Measurements from ENCODE around the gene NTF3.

DNA sequence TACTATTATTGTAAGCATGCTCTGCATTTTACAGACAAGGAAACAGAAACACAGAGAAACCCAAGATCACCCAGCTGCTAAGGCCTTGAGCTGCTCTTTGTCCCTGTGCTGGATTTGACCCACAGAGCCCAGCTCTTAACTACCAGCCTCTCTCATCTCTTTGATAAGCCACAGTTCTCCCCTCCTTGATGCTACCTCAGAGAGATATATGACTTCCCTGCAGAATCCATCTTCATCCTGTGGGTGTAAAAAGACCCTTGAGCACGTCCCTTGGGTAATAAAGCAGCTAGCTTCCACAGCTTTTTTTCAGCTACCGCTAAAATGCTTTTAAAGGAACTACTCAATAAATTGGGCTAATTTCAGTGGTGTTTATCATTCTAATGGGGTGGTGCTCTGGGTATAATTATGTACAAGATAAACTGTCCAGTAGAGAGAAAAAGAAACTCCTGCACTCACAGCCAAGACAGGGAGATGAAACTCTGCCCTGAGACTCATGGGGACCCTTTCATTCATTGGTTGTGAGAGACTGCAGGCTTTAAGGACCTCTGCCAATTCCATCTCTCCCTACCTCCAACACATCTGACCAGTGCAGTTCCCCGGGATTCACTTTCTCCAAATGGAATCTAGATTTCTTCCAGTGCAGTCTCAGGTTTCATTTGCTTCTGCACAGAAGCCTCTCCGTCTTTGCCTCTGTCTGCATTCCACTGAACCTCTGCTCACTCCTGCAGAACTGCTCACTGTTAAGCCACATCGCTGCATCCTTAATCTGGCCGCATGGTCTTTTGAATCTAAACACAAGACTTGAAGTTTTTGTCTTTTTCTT lies 24.7 kb upstream of the NTF3 start:
- no peak for TF ChIP-seq SP1 (IDR thresholded peaks at IDR 0.05; ENCODE audit: low read depth)
- TF ChIP-seq CEBPB (IDR thresholded peaks at IDR 0.05; ENCODE audit: low read depth): no peak
- TF ChIP-seq, protein P1, sequence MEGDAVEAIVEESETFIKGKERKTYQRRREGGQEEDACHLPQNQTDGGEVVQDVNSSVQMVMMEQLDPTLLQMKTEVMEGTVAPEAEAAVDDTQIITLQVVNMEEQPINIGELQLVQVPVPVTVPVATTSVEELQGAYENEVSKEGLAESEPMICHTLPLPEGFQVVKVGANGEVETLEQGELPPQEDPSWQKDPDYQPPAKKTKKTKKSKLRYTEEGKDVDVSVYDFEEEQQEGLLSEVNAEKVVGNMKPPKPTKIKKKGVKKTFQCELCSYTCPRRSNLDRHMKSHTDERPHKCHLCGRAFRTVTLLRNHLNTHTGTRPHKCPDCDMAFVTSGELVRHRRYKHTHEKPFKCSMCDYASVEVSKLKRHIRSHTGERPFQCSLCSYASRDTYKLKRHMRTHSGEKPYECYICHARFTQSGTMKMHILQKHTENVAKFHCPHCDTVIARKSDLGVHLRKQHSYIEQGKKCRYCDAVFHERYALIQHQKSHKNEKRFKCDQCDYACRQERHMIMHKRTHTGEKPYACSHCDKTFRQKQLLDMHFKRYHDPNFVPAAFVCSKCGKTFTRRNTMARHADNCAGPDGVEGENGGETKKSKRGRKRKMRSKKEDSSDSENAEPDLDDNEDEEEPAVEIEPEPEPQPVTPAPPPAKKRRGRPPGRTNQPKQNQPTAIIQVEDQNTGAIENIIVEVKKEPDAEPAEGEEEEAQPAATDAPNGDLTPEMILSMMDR (IDR thresholded peaks at IDR 0.05 in 2 of 3, conservative IDR thresholded peaks at IDR 0.05 in 1 of 3; ENCODE audit: borderline replicate concordance in 1 of 3, insufficient read depth in 1 of 3, low read depth in 2 of 3, low read length in 2 of 3): no peak
- no peak for TF ChIP-seq EZH2 (IDR thresholded peaks at IDR 0.05)
- TF ChIP-seq POLR2A (IDR thresholded peaks at IDR 0.05; ENCODE audit: borderline replicate concordance, extremely low read depth, insufficient read depth, insufficient read length): no peak
- no peak for TF ChIP-seq ZNF274 (IDR thresholded peaks at IDR 0.05; ENCODE audit: low read depth, low read length)
- no peak for TF ChIP-seq EZH2phosphoT487 (IDR thresholded peaks at IDR 0.05; ENCODE audit: borderline replicate concordance)
